ENCODE measurements around the gene POLR3E.

DNA sequence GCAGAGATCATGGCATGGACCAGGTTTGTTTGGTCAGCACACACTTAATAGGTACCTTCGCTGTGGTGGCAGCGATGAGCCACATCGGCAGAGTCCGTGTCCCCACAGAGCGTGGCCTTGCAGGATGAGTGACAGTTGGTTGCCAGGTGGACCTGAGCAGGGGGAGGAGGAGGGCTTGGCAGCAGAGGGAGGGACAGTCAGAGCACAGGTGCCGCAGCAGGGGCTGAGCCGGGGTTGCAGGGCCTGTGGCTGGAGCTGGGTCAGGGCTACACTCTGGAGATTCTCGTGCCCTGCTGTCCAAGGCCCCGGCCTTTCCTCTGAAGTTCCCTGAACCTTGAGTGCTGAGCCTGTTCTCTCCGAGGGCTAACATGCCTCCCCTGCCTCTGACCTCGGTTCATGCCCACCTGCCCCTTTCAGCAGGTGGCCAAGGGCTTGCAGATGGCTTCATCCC is 24.8 kb downstream of the POLR3E start:
- TF ChIP-seq POLR2A (IDR thresholded peaks at IDR 0.05; ENCODE audit: low read depth, low read length), result no peak
- no peak for TF ChIP-seq POLR2AphosphoS5 (IDR thresholded peaks at IDR 0.05; ENCODE audit: low read depth, low read length)
- TF ChIP-seq TAF1 (IDR thresholded peaks at IDR 0.05; ENCODE audit: borderline replicate concordance, low read depth, low read length), result no peak

Measured in GM12892 (cell line).